Adrenal gland (tissue), 12 donors: ENCODE measurements around the gene FAM13B. TPM values are rescaled to one million over a fixed set of nuclear protein-coding genes. Genes with fewer than 3 reads are reported as not detected.
"Not testable (repeated sequence)": the region's sequence is repeated elsewhere in the genome, so short reads cannot be mapped to it uniquely, and the experiment has no call there.

ENCODE experiments used
- DNase-seq, 7 donors: peaks; one replicate each; pipeline ENCODE4 v3.0.0-alpha.2; 2019 to 2020
- H3K27ac ChIP-seq, 5 donors: fragments of 200-600 bp; sonication (generic) in 4 of 5; 1 replicate in 3 of 5; 2 replicates in 2 of 5; pipeline versions ENCODE4 v1.5.1 to v1.8.0; 2016 to 2020; ENCODE audit warnings: mild to moderate bottlenecking in 1 of 5
- H3K27me3 ChIP-seq: fragments of 200-600 bp; 2 replicates; pipeline ENCODE4 v1.8.0; 2021
- H3K36me3 ChIP-seq, 2 donors: fragments of 200-600 bp; replicated peaks in 1 of 2; 1 replicate in 1 of 2; 2 replicates in 1 of 2; pipeline versions ENCODE4 v1.5.1 to v1.8.0; 2018 to 2022
- H3K4me1 ChIP-seq, 2 donors: fragments of 200-600 bp; replicated peaks in 1 of 2; 1 replicate in 1 of 2; 2 replicates in 1 of 2; pipeline versions ENCODE4 v1.5.1 to v1.8.0; 2018 to 2021
- H3K4me3 ChIP-seq, 4 donors: fragments of 200-600 bp; sonication (generic) in 3 of 4; one replicate each; pipeline ENCODE4 v1.5.1; 2016 to 2018
- H3K9me3 ChIP-seq, 3 donors: fragments of 200-600 bp; sonication (generic) in 1 of 3; replicated peaks in 1 of 3; 1 replicate in 2 of 3; 2 replicates in 1 of 3; pipeline versions ENCODE4 v1.5.1 to v1.8.0; 2016 to 2021
- CTCF ChIP-seq, 6 experiments: fragments of 450-650 bp in 4 of 6; fragments of 200-600 bp in 2 of 6; sonication (generic) in 1 of 6; IDR thresholded peaks; 1 replicate in 5 of 6; 2 replicates in 1 of 6; pipeline versions ENCODE4 v1.5.1 to v1.8.0; 2016 to 2021; ENCODE audit warnings: antibody characterized with exemption in 6 of 6, mild to moderate bottlenecking in 2 of 6, moderate library complexity in 1 of 6
- POLR2A ChIP-seq, 2 donors: fragments of 450-650 bp; IDR thresholded peaks; one replicate each; pipeline ENCODE4 v1.6.1; 2017; ENCODE audit warnings: antibody characterized with exemption in 2 of 2, mild to moderate bottlenecking in 2 of 2, moderate library complexity in 1 of 2
- WGBS, 4 donors: extraction: QIAGEN DNeasy Blood & Tissue Kit in 2 of 4; methylation state at CpG; one replicate each; pipeline versions ENCODE4 v1.1.5 to v1.1.7; 2013 to 2017; 5-methylcytosine and 5-hydroxymethylcytosine counted together
- intact Hi-C, 2 donors: fragments of 100-400 bp; cut with DNase I; formaldehyde crosslinking; loops; one replicate each; pipeline versions ENCODE4 v1.14.1 to v1.15.0; 2022 to 2023
- polyA plus RNA-seq, 3 donors: library from polyadenylated mRNA; stranded (reverse); fragments of 200-250 nt in 2 of 3; fragments of 350-450 nt in 1 of 3; fragmentation: Illumina TruSeq in 1 of 3; extraction: RNeasy Lipid Tissue Mini Kit (QIAGEN cat#74804) in 1 of 3; gene quantifications; one replicate each; pipeline ENCODE4 v1.2.3, GENCODE V29; 2013 to 2014
- total RNA-seq, 9 donors: library from RNA; depleted of rRNA in 4 of 9; stranded (reverse); fragments of >200 nt in 4 of 9; fragments of 120-200 nt in 1 of 9; fragmentation: NEBNext Ultra II Directional in 1 of 9; extraction: Animal tissue kit (Norgen Biotek cat#: 25700) in 1 of 9; gene quantifications; one replicate each; pipeline versions ENCODE4 v1.1.0 to v1.2.4, GENCODE V29; 2013 to 2023
- donor health status: healthy with polysubstance abuse.
- donor health status: Bipolar disorder and iron deficiency.
- donor health status: DM: yes; HTN: yes; CAD: no.
- donor health status: DM: no; HTN: no; CAD: no.
- donor health status: DM: no; HTN: no; CAD: no.
- donor health status: DM: yes; HTN: yes; CAD: no.

Gene FAM13B
- total and polyA plus RNA-seq, 12 donors = 26.5 to 208 (median 58.5) TPM

GRCh38 chr5:138077064-138077696 lies 44.3 kb upstream of the FAM13B start:
- DNase-seq = peak; percentile 54 to 89 (median 66)
- Histone ChIP-seq H3K36me3 (no peaks in the 10 kb centered on the region), H3K4me3 (no peak overlapping the region), H3K4me1 (no peaks in the 10 kb centered on the region), H3K27me3 (no peaks in the 10 kb centered on the region), H3K9me3 (no peaks in the 10 kb centered on the region), H3K27ac (no peak overlapping the region)
- 28 to 33% (median 29%) methylated on average over 5 of the region's 5 CpGs for WGBS, 4 donors
- intact Hi-C loops = no loop called here
- TF ChIP-seq CTCF (IDR thresholded peaks at IDR 0.05) (peak; percentile 79 to 91 (median 85)), POLR2A (IDR thresholded peaks at IDR 0.05) (no peak)

GRCh38 chr5:138070026-138070425 lies 37.1 kb upstream of the FAM13B start:
- H3K36me3 ChIP-seq, H3K4me1 ChIP-seq, H3K27me3 ChIP-seq, DNase-seq, H3K27ac ChIP-seq, H3K4me3 ChIP-seq, intact Hi-C loops, H3K9me3 ChIP-seq: not testable (repeated sequence)
- 60 to 88% (median 86%) methylated on average over 1 to 32 of the region's 32 CpGs; no CpG with 5 or more reads in 1 of the 4 donors for WGBS, 4 donors

- H3K36me3 ChIP-seq = no peaks in the 10 kb centered on the region
- peak; percentile 78 to 94 (median 86) for DNase-seq
- H3K4me1 ChIP-seq = no peaks in the 10 kb centered on the region
- peak; percentile 65 to 93 (median 79) for TF ChIP-seq CTCF (IDR thresholded peaks at IDR 0.05)
- TF ChIP-seq POLR2A (IDR thresholded peaks at IDR 0.05) = no peak
- H3K27ac ChIP-seq = no peak overlapping the region
- no peaks in the 10 kb centered on the region for H3K27me3 ChIP-seq
- WGBS, 4 donors = 20 to 22% (median 21%) methylated on average over 5 to 6 of the region's 6 CpGs
- no peaks in the 10 kb centered on the region for H3K9me3 ChIP-seq
- H3K4me3 ChIP-seq = no peak overlapping the region
- intact Hi-C loops = loop anchor here in 1 of 2 donors (2.0 kb wide), 1 partner anchor 32 kb away; no protein-coding TSS in a partner anchor
Measured at GRCh38 chr5:138068742-138069600, 36.1 kb upstream of the FAM13B start.

GRCh38 chr5:138067945-138068344 lies 35.1 kb upstream of the FAM13B start:
- intact Hi-C loops = loop anchor here in 1 of 2 donors (2.0 kb wide), 1 partner anchor 31 kb away; no protein-coding TSS in a partner anchor
- H3K36me3 ChIP-seq = no peaks in the 10 kb centered on the region
- H3K4me3 ChIP-seq = no peak overlapping the region
- no peaks in the 10 kb centered on the region for H3K27me3 ChIP-seq
- H3K27ac ChIP-seq = no peak overlapping the region
- no peak for DNase-seq
- WGBS, 4 donors = 75 to 89% (median 85%) methylated on average over 8 of the region's 8 CpGs
- TF ChIP-seq CTCF (IDR thresholded peaks at IDR 0.05) = no peak
- TF ChIP-seq POLR2A (IDR thresholded peaks at IDR 0.05) = no peak
- no peaks in the 10 kb centered on the region for H3K4me1 ChIP-seq
- no peaks in the 10 kb centered on the region for H3K9me3 ChIP-seq
